NB4 (cell line): ENCODE data around the gene CHD8.
"Not testable (repeated sequence)": the region's sequence is repeated elsewhere in the genome, so short reads cannot be mapped to it uniquely, and the experiment has no call there.

Experiments
- DNase-seq: peaks from one replicate; pipeline ENCODE4 v3.0.0; 2010; ENCODE audit warnings: low read depth
- H3K4me3 ChIP-seq: one replicate; pipeline ENCODE4 v1.5.1; 2011; ENCODE audit warnings: mild to moderate bottlenecking, low read depth, low read length, moderate library complexity
- MAX ChIP-seq: IDR thresholded peaks from 2 replicates; pipeline ENCODE4 v1.6.1; 2011; ENCODE audit warnings: low read depth, low read length
- MYC ChIP-seq: IDR thresholded peaks from 2 replicates; pipeline ENCODE4 v1.6.1; 2011; ENCODE audit warnings: low read depth, low read length
- POLR2A ChIP-seq: IDR thresholded peaks from 2 replicates; pipeline ENCODE4 v1.6.1; 2011; ENCODE audit warnings: mild to moderate bottlenecking; ENCODE audit not compliant: insufficient read length; ENCODE audit errors: extremely low read depth
- TF ChIP-seq, protein P1 (sequence below): IDR thresholded peaks from one replicate; pipeline ENCODE4 v1.5.1; 2012; ENCODE audit warnings: low read depth, low read length

The CHD8 gene

GRCh38 chr14:21383848-21384493 lies 72.0 kb downstream of the CHD8 start, which contains the start of gene SUPT16H:
SUPT16H (minus strand) TSS chr14:21384019; CDS start chr14:21383927, 92 bp downstream.
- TF ChIP-seq MAX (peak; percentile 91), POLR2A (peak; percentile 75), MYC (peak; percentile 28; the same call in 1 of the 2 replicates)
- TF ChIP-seq, protein P1, sequence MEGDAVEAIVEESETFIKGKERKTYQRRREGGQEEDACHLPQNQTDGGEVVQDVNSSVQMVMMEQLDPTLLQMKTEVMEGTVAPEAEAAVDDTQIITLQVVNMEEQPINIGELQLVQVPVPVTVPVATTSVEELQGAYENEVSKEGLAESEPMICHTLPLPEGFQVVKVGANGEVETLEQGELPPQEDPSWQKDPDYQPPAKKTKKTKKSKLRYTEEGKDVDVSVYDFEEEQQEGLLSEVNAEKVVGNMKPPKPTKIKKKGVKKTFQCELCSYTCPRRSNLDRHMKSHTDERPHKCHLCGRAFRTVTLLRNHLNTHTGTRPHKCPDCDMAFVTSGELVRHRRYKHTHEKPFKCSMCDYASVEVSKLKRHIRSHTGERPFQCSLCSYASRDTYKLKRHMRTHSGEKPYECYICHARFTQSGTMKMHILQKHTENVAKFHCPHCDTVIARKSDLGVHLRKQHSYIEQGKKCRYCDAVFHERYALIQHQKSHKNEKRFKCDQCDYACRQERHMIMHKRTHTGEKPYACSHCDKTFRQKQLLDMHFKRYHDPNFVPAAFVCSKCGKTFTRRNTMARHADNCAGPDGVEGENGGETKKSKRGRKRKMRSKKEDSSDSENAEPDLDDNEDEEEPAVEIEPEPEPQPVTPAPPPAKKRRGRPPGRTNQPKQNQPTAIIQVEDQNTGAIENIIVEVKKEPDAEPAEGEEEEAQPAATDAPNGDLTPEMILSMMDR: no peak
- peak; percentile 96 for DNase-seq
- peak within 1 kb of the TSS; percentile 67 for H3K4me3 ChIP-seq

DNA sequence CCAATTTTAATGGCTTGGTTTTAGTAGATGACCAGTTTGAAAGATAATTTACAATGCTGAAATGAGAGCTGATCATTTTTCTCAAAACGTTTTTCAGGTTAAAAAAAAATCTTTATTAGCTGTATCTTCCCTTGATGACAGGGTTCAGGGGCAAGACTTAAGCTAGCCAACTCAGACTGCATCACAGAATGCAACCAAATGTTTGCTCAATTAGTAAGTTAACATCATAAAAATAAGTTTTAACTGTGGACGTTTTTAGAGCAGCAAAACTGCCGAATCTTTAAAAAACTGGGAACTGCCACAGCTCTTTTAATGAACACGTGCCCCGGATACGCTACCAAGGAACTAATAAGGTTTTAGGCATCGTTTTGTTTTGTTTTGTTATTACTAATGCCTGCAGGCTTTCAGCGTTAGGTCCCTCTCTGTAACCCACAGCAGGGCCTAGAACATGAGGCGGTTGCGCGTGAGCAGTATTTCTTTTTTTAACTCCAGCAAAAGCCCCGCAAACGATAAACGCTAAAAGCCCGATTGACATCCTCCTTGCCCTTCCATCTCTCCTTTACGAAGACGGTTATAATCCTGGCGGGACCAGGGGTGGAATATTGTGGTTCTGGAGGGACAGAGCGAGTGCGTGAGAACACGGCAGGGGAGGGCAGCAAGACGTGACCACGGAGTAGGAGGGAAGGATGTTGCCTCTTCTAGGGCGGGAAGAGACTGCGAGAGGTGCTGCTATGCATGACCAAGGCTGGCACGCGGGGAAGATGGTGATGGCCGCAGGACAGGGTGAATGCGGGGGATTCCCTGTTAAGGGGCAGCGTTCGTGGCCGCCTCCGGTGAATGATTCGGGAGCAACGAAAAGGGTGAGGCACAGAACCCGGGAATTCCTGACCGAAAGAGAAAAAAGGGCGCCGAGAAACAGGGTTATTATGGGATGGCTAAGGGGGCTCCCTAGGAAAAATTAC lies 72.8 kb downstream of the CHD8 start:
- peak overlapping the region; percentile 67 for H3K4me3 ChIP-seq
- peak; percentile 76 for DNase-seq
- TF ChIP-seq, protein P1: no peak
- TF ChIP-seq MAX: peak; percentile 67
- no peak for TF ChIP-seq POLR2A
- no peak for TF ChIP-seq MYC

DNA sequence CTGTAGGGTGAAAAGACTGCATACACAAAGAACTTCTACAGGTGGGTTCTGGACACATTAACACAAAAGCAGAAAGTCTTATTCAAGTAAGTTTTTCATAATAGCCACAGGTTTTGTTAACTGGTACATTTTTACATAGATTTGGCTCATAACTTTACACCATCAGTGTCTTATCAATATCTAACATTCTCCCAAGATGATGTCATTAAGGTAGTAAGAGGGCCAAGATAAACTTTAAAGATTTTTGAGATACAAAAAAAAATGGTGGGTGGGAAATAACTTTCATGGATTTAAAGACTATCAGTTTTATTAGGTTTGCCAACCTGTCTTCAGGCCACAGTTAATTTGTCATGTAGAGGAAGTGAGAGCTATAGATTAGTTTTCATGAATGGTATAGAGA lies 73.8 kb downstream of the CHD8 start:
- H3K4me3 ChIP-seq: peak overlapping the region; percentile 67
- TF ChIP-seq MAX (no peak), POLR2A (no peak), MYC (no peak)
- TF ChIP-seq, protein P1: no peak
- no peak for DNase-seq

DNA sequence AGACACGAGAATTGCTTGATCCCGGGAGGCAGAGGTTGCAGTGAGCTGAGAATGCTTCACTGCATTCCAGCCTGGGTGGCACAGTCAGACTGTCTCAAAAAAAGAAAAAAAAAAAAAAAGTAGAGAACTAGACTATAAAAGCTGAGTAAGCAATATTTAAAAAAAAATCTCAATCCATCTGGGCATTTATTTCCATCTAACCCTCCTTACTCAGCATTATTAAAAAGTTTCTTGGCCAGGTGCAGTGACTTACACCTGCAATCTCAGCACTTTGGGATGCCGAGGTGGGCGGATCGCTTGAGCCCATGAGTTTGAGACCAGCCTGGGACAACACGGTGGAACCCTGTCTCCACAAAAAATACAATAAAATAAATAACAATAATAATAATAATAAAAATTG lies 76.6 kb downstream of the CHD8 start:
- peak overlapping the region; percentile 32 for H3K4me3 ChIP-seq
- TF ChIP-seq, protein P1: no peak
- no peak for TF ChIP-seq MAX
- TF ChIP-seq POLR2A: no peak
- TF ChIP-seq MYC: no peak
- DNase-seq: no peak

DNA sequence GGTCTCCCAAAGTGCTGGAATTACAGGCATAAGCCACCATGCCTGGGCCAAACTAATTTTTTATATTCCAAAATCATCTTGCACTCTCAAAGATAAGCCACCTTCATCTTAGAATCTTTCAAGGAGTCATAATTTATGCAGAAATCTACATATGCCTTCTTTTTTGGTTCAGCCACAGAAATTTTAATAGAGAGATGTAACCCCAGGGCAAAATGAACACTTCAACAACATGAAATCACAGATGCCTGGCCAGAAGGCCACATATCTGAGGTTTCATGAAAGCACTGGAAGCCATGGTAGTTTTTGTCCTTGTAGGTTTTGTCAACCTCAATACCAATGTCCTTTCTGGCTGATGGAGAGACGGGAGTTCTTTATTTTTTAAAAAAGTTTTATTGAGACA lies 81.9 kb downstream of the CHD8 start:
- H3K4me3 ChIP-seq: no peak overlapping the region
- TF ChIP-seq POLR2A: no peak
- TF ChIP-seq MYC: no peak
- TF ChIP-seq MAX: no peak
- TF ChIP-seq, protein P1: no peak
- DNase-seq: no peak

- H3K4me3 ChIP-seq, DNase-seq: not testable (repeated sequence)
These were observed 83.1 kb downstream of the CHD8 start for GRCh38 chr14:21372814-21373213.
